NCI-H2107 treated with DMSO at 0.1 percent for 48 hours (cell line): ENCODE data around the gene ZNF282.
A peak's percentile ranks its signal among the peaks of the same experiment; 100 is the strongest.

Experiments used
- DNase-seq: peaks from one replicate; lab custom pipeline; 2025; ENCODE audit not compliant: unreplicated experiment; lab: John Stamatoyannopoulos, UW

Gene ZNF282

DNA sequence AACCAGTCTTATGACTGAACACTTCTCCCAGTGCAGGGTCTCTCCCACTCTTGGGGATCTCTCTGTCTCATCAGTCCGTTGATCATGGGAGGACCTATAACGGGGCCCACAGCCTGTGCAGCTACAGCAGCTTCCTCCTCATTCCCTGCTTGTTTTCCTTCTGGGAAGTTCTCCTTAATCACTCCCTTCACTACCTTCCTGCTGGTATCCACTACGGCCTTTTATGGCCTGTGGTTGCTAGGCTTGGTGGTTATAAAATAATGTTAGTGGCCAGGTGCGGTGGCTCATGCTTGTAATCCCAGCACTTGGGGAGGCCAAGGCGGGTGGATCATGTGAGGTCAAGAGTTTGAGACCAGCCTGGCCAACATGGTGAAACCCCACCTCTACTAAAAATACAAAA lies 3.5 kb upstream of the ZNF282 start:
- DNase-seq: no peak

DNA sequence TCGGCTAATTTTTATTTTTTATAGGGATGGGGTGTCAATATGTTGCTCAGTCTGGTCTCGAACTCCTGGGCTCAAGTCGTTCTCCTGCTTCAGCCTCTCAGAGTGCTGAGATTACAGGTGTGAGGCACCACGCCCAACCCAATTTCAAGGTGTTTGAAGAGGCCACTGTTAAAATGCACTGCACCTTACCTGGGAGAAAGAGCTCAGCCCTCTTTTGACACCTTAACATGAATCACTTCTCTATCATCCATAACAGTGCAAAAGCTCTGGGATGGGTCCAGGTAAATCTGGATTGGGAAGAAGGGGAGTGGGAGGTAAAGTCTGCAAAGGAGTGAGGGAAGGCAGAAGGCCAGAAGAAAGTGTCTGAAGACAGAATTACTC lies 557 bp upstream of the ZNF282 start:
- no peak for DNase-seq

DNA sequence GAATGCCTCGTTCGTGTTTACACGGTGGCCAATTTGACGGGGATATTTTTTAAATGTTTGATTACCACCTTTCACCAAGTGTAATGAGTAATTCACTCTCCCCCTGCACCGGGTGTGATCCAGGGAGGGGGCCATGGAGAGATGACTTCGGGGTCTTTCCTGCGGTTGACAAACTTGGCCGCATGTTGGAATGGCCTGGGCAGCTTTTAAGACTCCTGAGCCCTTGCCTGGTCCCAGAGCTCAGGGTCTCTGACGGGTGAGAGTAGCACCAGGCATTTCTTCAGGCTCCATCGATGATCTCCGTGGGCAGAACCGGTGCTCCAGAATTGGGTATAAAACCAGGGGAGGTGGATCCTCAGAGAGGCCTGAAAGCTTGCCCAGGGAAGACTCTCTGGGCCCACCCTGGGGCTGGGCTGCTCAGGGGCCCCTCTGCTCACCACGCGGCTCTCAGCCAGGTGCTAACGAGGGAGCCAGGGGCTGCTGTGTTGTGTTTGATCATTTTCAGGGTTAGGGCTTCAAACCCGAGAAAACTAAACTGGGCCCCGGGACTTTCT lies 882 bp downstream of the ZNF282 start:
- no peak for DNase-seq

DNA sequence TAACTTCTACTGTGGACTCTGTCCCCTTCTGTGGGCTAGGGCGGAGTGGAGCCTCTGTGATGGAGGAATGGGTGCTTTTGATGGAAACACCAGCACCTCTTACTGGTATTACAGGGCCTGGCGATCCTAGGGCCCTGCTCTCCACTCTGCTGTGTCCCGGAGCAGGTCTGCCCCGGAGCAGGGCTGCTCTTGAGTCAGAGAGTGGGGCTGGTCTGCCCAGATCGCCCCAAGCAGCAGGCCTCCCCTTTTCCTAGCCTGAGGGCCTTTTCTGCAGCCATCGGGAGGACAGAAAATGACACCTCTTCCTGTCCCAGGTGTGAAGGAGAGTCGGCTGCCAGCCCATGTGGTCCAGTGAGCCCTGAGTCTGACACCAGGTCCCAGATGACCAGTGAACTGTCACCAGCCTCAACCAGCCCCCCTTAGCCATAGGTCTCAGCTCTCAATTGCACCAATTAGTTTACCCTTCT lies 1.4 kb downstream of the ZNF282 start:
- no peak for DNase-seq

DNA sequence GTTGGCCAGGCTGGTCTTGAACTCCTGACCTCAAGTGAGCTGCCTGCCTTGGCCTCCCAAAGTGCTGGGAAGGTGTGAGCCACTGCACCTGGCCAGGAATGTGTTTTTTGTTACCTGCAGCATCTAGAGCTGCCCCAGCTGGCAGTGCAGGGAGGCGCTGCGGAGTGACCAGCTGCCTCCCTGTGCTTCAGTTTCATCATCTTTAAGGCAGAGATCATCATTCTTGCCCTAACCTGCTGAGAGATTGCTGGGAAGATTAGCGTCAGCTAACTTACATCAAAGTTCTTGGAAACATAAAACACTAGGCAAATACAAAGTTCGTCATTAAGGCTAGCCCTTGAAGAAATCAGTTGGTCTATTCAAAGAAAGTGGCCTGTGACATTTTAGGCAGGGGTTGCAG lies 2.3 kb downstream of the ZNF282 start:
- DNase-seq: no peak

DNA sequence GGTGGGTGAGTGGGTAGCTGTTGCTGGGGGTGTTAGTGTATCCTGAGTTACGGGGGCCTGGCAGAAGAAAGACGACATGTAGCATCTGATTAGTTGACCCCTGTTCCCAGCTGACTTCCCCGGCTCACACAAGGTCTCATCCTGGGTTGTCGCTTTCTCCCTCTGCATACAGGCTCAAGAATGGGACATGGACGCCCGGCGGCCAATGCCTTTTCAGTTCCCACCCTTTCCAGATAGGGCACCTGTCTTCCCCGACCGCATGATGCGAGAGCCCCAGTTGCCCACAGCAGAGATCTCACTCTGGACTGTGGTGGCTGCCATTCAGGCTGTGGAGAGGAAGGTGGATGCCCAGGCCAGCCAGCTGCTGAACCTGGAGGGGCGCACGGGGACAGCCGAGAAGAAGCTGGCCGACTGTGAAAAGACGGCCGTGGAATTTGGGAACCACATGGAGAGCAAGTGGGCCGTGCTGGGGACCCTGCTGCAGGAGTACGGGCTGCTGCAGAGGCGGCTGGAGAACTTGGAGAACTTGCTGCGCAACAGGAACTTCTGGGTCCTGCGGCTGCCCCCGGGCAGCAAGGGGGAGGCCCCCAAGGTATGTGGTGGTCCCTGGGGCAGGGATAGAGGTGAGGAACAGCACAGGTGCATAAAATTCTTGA lies 2.9 kb downstream of the ZNF282 start:
- DNase-seq: no peak

DNA sequence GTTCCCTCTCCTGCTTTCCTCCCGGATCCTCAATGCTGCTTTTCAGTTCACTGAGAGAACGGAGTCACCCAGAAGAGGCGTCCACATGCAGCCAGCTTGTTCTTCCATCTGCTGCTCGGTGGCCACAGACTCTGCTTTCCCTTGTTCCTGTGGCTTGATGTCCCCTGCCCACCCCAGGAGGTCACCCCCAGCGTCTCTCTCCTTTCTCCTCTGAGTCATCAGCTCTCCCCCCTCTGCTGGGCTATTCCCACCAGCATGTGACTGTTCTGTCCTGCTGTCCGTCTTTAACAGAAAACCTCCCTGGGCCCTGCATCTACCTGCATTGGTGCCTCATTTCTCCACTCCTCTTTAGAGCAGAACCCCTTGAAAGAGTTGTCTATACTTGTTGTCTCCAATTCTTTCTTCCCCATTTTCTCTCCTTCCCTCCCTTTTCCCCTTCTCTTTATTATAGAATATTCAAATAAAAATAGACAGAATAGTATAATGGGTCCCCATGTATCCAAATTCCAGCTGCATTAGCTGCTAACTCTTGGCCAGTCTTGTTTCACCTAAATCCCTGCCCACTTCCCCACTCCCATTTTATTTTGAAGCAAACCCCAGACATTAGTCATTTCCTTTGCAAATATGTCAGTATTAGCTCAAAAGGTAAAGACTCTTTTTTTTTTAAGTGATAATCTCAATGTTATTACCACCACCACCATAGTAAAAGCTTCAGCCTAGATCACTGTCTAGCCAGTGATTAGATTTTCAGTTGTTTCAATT lies 4.1 kb downstream of the ZNF282 start:
- DNase-seq: no peak

DNA sequence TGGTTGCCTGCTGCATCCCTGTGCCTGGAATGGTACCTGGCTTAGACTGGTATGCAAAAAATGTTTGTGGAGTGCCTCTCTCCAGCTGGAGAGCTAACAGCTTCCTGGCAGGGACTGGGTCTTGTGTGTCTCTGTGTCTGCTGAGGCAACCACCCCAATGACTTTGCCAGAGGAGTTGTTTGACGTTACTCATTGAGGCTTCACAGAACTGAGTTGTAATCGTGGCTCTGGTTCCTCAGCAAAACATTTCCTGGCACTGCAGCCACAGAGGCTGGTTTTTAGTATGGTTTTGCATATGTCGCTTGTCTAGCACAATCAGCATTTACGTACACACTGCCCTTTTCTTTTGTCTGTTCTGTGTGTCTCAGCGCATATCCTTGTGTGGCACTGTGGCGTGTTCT lies 7.5 kb downstream of the ZNF282 start:
- no peak for DNase-seq

DNA sequence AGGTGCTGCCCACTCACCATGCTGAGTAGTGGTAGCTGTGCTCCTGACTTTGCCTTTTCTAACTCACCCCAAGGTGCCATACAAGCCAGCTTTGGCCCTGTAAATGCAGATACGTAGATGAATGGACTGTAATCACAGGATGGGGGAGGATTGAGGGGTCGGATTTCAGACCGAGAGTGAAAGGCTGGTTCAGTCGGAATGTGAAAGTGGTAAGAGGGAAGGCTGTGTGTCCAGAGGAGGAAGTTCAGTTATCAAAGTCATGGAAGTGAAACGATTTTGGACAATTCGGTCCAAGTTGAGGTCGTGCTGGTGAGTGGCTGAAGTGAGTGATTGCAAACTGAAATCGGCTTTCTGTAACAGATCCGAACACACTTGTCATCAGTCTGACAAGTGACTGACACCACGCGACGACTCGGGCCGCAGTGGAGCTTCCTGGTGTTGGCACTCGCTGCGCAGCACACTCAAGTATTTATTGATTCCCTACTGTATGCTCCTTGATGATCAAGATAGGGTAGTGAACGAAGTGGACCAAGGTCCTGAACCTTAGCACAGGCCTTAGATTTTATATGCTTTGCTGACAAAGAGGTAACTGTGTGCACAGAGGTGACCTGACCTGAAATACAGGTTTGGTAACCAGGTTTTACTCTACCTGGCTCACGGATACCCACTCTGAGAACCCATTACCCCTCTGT lies 10.5 kb downstream of the ZNF282 start:
- peak; percentile 20 for DNase-seq

DNA sequence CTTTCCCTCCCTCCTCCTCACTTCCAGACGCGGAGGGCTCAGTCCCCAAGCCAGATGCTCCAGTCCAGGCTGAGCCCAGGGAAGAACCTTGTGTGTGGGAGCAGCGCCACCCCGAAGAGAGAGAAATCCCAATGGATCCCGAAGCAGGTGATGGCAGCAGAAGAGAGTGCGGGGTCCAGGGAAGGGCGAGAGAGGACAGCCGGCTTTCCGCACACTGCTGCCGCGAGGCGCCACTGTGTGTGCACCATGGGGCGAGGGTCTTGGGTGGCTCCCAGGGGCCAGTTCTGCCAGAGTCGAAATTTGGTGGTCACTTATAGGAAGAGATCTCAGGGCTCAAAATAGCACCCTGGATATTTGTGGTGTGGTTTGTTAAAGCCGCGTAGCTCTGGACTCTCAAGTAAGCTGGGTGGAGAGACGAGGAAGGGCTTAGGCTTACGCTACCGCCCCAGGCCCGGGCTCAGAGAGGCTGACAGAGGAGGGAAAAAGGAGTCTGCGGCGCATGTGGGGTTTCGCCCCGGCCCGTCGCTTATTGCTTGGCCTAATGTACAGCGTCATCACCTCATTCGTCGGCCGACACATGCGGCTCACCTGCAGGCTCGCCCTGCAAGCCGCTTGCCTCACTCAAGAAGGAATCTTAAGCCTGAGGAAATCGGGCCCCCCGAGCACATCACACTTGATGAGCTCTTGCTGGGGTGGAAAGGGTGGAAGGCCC lies 12.1 kb downstream of the ZNF282 start:
- DNase-seq: no peak

DNA sequence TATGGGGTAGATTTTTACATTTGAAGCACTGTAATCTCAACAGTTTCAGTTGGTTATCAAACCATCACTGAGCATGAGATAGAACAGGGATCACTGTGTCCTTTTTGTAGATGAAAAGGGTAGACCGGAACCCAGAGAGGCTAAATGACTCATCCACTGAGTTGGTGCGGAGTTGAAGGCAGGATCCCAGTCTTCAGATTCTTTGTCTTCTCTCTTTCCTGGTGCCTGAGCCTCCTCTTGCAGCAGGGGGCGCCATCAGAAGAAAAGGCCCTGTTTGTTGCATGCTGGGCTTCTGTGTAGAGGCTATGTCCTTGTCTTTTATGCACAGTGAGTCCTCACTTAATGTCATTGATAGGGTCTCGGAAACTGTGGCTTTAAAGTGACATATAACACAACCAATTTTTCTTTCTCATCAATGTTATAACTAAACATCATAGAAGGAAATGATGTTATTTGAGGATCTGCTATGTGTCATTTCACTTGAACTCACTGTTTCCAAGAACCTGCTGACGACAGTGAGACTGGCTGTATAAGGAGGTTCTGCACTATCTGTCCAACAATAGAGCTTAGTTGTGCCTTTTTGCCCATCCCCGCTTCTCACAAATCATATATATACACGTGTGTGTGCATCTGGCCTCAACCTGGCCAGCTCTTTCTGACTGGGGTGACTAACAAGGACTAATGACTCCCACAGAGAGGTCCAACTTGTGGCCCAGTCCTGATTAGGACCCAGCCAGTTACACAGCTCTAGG lies 14.3 kb downstream of the ZNF282 start:
- DNase-seq: no peak

DNA sequence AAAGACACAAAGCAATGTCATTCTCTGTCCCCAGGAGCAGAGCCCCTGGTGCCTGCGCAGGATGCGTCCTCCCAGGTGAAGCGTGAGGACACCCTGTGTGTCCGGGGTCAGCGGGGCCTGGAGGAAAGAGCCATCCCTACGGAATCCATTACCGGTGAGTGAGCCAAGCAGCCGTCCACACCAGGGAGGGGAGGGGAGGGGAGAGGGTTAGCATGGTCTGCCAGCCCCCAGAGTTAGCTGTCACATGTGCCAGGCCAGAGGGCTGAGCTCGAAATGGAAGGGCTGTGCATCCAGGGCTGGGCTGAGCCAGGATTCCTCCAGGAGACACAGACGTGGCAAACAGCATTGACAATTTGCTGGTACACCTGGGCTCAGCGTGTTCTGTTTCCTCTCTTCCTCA lies 15.2 kb downstream of the ZNF282 start:
- no peak for DNase-seq

DNA sequence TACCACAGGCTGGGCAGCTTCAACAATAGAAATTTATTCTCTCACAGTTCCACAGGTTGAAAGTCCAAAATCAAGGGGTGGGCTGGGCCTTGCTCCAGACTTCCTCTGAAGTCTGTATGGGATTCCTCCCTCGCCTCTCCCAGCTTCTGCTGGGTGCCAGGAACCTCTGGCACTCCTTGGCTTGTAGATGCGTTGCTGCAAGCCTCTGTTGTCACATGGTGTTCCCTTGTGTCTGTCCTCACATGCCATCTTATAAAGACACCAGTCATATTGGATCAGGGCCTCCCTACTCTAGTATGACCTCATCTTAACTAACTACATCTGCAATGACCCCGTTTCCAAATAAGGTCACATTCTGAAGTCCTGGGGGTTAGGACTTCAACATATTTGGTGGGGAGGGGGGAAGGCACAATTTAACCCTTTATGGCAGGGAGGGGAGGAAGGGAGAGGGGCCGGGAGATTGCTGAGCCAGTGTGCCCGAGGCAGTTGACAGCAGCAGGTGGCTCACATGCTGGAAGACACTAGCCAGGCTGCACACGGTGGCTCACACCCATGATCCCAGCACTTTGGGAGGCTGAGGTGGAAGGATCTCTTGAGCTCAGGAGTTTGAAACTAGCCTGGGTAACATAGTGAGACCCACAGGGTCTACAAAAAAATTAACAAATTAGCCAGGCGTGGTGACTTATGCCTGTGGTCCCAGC lies 18.8 kb downstream of the ZNF282 start:
- no peak for DNase-seq

DNA sequence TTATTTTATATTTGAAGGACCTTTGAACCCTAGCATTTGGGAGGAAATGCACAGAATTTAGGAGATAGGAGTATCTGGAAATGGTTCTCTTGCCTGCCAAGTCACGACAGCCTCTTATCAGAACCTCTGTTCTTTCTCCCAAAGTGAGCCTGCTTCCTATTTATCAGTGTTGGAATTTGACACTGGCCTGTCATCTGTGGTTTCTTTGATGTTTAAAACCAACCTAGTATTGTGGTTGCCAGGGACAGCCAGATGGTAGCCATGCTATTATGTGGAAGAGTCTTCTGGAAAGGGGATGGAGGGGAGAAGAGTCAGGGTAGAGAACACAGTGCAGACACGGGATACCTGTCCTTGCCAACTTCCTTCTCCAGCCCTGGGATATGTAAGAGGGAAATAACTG lies 21.1 kb downstream of the ZNF282 start:
- DNase-seq: no peak

DNA sequence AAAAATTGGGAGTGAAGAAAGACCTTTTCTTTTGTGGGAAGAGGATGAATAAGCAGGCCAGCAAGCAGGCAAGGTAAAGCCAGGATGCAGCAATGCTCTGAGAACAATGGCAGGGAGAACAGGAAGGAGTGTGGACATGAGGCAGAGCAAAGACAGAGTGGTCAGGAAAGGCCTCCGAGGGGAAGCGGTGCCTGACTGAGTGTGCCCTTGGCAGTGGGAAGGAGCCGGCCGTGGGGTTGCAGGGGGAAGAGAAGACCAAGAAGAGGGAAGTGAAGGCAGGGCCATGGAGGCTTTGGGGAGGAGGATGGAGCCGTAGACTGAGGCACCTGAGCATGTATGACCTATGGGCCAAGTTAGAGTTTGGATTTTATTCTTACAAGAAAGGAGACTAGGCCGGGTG lies 22.2 kb downstream of the ZNF282 start:
- no peak for DNase-seq

DNA sequence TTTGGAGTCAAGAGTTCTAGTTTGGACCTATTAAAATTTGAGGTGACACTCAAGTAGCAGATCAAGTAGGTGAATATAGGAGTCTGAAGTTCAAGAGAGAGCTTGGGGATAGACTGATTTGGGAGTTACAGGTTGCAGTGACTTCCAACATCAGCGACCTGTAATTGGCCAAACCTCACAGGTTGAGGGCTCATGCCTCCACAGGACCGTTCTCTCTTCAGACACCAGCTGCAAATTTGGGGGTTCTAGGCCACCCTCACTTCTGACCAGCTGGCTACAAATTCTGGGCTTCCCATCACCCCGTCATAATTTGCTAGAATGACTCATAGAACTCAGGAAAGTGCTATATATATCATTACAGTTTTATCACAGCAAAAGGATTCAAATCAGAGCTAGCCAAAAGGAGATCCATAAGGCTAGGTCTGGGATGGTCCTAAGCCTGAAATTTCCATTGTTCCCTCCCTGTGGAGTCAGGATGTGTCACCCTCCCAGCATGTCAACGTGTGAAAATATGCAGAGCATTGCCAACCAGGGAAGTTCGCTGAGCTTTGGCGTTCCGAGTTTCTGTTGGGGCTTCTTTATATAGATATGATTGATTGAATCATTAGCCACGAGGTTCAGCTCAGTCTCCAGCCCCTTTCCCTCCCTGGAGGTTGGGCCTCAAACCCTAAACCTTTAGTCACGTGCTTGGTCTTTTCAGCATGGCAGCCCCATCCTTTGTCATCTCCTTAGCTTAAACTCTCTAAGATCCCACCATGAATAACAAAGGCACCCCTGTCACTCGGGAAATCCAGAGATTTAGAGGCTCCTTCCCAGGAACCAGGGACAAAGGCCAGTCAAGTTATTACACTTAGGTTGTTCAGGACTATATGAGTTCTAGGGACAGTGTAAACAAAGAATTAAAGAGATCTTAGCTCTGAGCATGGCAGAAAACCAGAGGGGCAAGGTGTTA lies 23.4 kb downstream of the ZNF282 start:
- DNase-seq: no peak

DNA sequence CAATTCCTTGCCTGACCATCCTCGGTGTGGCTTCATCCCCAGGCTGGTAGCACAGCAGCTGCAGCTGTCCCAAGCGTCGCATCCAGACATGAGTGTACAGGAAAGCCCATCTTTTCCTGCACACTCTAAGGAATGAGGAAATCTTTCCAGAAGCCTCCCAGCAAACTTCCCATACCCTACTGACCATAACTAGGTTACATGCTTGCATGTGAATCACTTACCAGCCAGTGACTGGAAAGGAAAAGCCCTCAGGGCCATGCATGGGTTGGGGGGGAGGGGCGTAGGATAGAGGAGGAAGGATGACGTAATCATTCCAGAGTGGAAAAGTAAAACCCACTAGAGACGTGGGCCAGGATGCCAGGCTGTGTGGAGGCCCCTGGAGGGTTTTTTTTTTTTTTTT lies 25.2 kb downstream of the ZNF282 start:
- no peak for DNase-seq

DNA sequence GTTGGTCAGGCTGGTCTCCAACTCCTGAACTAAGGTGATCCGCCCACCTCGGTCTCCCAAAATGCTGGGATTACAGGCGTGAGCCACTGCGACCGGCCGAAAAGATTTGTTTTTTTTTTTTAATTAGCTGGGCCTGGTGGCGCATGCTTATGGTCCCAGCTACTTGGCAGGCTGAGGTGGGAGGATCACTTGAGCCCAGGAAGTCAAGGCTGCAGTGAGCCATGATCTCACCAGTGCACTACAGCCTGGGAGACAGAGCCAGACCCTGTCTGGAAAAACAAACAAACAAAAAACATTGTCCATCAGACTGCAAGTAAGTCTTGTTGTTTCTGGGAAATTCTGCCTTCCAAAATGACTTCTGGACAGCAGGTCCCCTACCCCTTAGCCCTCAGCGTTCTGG lies 27.8 kb downstream of the ZNF282 start:
- no peak for DNase-seq

DNA sequence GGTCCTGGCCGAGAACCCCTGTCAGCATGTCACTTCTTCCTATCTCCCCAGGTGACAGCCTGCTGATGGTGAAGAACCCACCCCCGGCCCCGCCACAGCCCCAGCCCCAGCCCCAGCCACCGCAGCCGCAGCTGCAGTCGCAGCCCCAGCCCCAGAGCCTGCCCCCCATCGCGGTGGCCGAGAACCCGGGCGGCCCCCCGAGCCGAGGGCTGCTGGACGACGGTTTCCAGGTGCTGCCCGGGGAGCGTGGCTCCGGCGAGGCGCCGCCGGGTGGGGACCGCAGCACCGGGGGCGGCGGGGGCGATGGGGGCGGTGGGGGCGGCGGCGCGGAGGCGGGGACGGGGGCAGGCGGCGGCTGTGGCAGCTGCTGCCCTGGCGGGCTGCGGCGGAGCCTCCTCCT lies 28.4 kb downstream of the ZNF282 start:
- DNase-seq: no peak
